Subcutaneous abdominal adipose tissue (tissue), 5 donors: ENCODE results near the gene ZNF536.

Experiments
- H3K27ac ChIP-seq: one replicate; pipeline ENCODE4 v1.7.0; 2013; ENCODE audit warnings: low read depth, mild to moderate bottlenecking, inconsistent platforms, low read length, moderate library complexity
- H3K27me3 ChIP-seq, 5 donors: one replicate each; pipeline ENCODE4 v1.7.0; 2013; ENCODE audit warnings: low read length in 5 of 5, inconsistent platforms in 1 of 5; ENCODE audit not compliant: control insufficient read depth in 5 of 5, insufficient read depth in 4 of 5
- H3K36me3 ChIP-seq, 5 donors: one replicate each; pipeline ENCODE4 v1.7.0; 2013; ENCODE audit warnings: low read length in 5 of 5; ENCODE audit not compliant: control insufficient read depth in 5 of 5, insufficient read depth in 5 of 5
- H3K4me1 ChIP-seq, 5 donors: one replicate each; pipeline ENCODE4 v1.7.0; 2013; ENCODE audit warnings: low read length in 5 of 5, mild to moderate bottlenecking in 3 of 5, moderate library complexity in 1 of 5; ENCODE audit not compliant: control insufficient read depth in 5 of 5, insufficient read depth in 5 of 5
- H3K4me3 ChIP-seq, 5 donors: one replicate each; pipeline ENCODE4 v1.7.0; 2013; ENCODE audit warnings: low read length in 5 of 5, low read depth in 1 of 5
- H3K9ac ChIP-seq, 5 donors: one replicate each; pipeline ENCODE4 v1.7.0; 2013; ENCODE audit warnings: low read length in 5 of 5, mild to moderate bottlenecking in 4 of 5, moderate library complexity in 3 of 5
- H3K9me3 ChIP-seq, 5 donors: one replicate each; pipeline ENCODE4 v1.7.0; 2013; ENCODE audit warnings: low read length in 5 of 5; ENCODE audit not compliant: control insufficient read depth in 5 of 5
- donor health status: healthy.
- donor health status: healthy.
- donor health status: healthy.
- donor health status: healthy.
- donor health status: healthy.

Gene ZNF536

DNA sequence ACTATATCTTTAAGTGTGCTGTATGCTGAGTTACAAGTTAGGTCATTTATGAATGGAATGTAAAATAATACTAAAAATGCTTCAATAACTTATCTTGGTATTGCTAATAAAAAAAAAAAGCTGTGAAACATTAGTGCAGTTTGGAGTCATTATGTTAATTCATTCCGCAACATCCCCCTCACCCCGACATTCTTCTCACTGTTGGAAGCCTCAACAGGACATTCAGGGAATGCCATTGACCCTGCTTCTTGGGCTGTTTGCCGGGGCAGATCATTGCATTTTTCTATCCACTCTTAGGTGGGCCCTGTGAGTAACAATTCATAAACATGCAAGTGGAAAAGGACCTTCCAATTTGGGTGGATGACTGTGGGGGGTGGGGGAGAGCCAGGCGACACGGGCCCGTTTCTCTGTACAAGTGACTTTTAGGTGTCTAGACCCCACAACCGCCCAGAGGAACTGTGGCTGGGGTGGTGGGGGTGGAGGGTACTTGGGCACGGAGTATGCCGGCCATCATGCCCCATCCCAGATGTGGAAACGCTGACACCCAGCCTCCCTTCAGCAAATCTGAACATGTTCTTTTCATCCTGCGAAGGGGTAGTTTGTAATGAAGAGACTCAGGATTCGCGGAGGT is 185.9 kb downstream of the ZNF536 start:
- Histone ChIP-seq H3K4me3 (no peak overlapping the region), H3K27me3 (peaks cover 0 to 28% (median 8%) of the 10 kb centered on the region in 5 donors), H3K9me3 (no peaks in the 10 kb centered on the region), H3K27ac (no peak overlapping the region), H3K9ac (no peak overlapping the region), H3K4me1 (no peaks in the 10 kb centered on the region), H3K36me3 (no peaks in the 10 kb centered on the region)

DNA sequence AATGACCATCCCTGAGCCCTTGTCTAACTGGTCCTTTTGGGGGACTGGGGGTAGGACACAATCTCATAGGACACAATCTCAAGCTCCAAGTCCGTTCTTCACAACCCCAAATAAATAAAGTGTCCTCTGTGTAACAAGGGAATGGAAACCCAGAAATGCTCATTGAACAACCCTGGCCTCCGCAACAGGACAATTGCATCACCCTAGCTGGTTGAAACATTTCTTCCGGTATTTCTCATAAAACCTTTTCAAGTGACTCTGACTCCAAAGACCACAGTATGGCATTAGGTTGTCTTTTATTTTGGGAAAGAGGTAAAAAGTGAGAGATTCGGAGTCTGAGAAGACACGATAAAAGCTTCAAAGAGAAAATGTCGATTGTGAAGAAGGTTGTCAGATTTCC is 186.6 kb downstream of the ZNF536 start:
- Histone ChIP-seq H3K27me3 (peaks cover 0 to 28% (median 9%) of the 10 kb centered on the region in 5 donors), H3K9me3 (no peaks in the 10 kb centered on the region), H3K9ac (no peak overlapping the region), H3K4me1 (no peaks in the 10 kb centered on the region), H3K36me3 (no peaks in the 10 kb centered on the region), H3K27ac (no peak overlapping the region), H3K4me3 (no peak overlapping the region)

DNA sequence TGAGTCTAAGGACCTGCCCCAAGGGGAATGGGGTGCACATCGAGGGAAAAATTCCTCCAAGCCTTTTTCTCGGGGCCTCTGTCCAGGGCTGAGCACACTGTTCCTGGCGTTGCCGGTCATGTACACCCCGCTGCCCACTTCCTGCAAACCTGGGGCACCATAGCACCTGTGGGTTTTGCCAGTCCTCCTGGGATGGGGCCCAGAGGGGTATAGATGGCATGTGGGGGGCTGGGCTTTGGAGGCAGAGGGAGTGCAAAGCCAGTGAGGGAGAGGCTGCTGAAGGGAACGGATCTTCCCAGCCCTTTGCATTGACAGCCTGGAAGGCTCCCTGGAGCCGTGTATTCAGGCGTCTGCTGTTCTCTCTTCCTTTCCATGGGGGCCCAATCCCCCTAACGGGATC is 187.3 kb downstream of the ZNF536 start:
- Histone ChIP-seq H3K27ac (no peak overlapping the region), H3K9ac (no peak overlapping the region)

DNA sequence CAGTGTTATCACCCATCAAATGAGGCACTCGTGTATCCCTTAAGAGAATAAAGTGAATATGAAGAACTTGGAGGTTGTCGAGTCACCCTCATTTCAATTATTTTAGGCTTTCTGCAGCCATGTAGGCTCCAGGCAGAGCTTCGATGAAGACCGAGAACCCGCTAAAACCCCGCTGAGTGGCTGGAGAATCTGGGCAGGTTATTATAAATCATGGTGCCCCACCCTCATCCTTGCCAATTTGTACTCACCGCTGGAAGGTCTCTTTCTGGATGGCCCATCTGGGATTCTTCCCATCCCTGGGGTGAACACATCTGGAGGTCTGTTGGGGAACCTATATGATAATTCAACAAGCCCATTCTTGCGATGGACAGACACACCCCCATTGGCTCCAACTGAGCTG is 190.8 kb downstream of the ZNF536 start:
- Histone ChIP-seq H3K9ac (no peak overlapping the region), H3K4me1 (no peaks in the 10 kb centered on the region), H3K9me3 (no peaks in the 10 kb centered on the region), H3K27me3 (peaks cover 8 to 17% (median 12%) of the 10 kb centered on the region in 5 donors), H3K36me3 (no peaks in the 10 kb centered on the region), H3K27ac (no peak overlapping the region), H3K4me3 (no peak overlapping the region)

More for the DNA sequence above, 187.3 kb downstream of the ZNF536 start:
- Histone ChIP-seq H3K27me3 (peaks cover 0 to 28% (median 9%) of the 10 kb centered on the region in 5 donors), H3K4me1 (no peaks in the 10 kb centered on the region), H3K36me3 (no peaks in the 10 kb centered on the region), H3K4me3 (no peak overlapping the region), H3K9me3 (no peaks in the 10 kb centered on the region)

DNA sequence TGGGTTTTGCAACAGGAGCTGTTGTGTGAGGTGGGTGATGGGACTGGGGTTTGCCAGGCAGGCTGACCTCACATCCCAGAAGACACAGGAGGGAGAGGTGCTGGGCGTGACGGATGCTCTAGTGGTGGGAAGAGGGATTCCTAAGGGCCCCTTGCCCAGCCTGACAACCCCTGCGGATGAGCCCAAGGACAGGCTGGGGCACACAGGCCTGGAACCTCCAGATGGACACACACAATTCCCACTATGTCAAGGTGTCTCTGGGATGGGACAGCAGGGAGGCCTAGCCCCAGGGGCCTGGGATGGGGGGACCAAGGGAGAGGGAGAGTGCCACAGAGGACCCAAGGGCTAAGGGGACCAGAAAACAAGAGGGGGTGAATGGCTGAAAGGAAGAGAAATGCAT is 191.5 kb downstream of the ZNF536 start:
- Histone ChIP-seq H3K9me3 (no peaks in the 10 kb centered on the region), H3K4me3 (no peak overlapping the region), H3K9ac (no peak overlapping the region), H3K27ac (no peak overlapping the region), H3K27me3 (peaks cover 8 to 17% (median 12%) of the 10 kb centered on the region in 5 donors), H3K4me1 (no peaks in the 10 kb centered on the region), H3K36me3 (no peaks in the 10 kb centered on the region)

DNA sequence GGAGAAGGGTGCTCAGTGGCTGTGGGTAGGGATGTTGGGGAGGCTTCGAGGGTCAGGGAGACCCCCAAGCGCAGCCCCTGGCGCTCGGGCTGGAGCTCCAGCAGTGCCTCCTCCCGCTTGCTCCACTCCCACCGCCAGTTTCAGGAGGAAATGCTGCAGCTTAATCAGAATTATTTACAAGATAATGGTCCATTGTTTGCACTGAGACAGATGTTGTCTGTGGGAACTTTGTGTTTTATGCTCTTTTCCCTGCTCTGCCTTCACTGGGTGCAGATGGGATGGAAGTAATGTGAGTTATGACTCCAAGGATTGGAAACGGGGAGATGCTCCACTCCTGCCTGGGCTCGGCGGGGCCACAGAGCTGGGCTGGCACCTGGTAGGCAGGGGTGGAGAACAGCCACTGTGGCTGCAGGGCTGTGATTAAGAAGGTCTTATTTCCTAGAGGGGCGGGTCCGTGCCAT is 192.4 kb downstream of the ZNF536 start:
- Histone ChIP-seq H3K9ac (no peak overlapping the region), H3K27ac (no peak overlapping the region), H3K36me3 (no peaks in the 10 kb centered on the region), H3K4me1 (no peaks in the 10 kb centered on the region), H3K27me3 (peaks cover 7 to 14% (median 9%) of the 10 kb centered on the region in 5 donors), H3K4me3 (no peak overlapping the region), H3K9me3 (no peaks in the 10 kb centered on the region)

DNA sequence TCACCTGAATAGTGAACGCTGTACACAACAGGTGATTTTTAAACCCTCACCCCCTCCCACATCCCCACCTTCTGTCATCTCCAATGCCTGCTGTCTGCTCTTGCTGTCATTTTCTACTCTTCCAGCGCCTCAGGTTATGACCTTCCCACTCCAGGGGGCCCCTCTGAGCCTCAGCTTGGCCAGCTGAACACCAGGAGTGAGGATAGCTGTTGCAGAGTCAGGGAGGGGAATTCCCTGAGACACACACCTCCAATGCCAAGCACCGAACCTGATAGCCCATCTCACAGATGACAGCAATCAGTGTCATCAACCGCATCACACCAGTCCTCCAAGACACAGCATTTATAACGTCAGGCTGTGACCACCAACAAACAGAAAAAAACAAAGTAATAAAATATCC is 193.5 kb downstream of the ZNF536 start:
- Histone ChIP-seq H3K9me3 (no peaks in the 10 kb centered on the region), H3K4me1 (no peaks in the 10 kb centered on the region), H3K36me3 (no peaks in the 10 kb centered on the region), H3K9ac (no peak overlapping the region), H3K4me3 (no peak overlapping the region), H3K27ac (no peak overlapping the region), H3K27me3 (peaks cover 4 to 14% (median 8%) of the 10 kb centered on the region in 5 donors)

DNA sequence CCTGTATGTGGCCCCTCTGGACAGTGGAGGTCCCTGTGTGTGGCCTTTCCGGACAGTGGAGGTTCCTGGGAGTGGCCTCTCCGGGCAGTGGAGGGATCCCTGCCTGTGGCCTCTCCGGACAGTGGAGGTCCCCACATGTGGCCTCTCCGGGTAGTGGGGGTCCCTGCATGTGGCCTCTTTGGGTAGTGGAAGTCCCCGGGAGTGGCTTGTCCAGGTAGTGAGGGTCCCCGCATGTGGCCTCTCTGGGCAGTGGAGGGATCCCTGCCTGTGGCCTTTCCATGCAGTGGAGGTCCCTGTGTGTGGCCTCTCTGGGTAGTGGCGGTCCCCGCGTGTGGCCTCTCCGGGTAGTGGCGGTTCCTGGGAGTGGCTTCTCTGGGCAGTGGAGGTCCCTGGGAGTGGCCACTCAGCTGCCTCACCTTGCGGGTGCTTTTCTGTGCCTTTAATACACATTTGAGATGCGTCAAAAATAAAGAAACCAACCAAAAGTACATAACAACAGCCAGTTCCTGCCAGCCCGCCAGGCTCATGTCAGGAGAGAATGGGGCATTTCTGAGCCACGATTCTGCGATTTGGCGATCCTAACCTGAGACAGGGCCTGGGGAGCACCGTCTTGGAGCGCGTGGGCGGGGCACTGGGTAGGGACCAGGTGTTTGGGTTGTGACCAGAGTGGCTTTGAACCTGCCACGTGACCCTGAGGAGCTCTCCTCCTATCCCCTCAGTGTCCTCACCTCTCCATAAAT is 194.7 kb downstream of the ZNF536 start:
- Histone ChIP-seq H3K27me3 (peaks cover 4 to 10% (median 8%) of the 10 kb centered on the region in 5 donors), H3K9me3 (no peaks in the 10 kb centered on the region), H3K4me1 (no peaks in the 10 kb centered on the region), H3K27ac (no peak overlapping the region), H3K9ac (no peak overlapping the region), H3K36me3 (no peaks in the 10 kb centered on the region), H3K4me3 (no peak overlapping the region)

DNA sequence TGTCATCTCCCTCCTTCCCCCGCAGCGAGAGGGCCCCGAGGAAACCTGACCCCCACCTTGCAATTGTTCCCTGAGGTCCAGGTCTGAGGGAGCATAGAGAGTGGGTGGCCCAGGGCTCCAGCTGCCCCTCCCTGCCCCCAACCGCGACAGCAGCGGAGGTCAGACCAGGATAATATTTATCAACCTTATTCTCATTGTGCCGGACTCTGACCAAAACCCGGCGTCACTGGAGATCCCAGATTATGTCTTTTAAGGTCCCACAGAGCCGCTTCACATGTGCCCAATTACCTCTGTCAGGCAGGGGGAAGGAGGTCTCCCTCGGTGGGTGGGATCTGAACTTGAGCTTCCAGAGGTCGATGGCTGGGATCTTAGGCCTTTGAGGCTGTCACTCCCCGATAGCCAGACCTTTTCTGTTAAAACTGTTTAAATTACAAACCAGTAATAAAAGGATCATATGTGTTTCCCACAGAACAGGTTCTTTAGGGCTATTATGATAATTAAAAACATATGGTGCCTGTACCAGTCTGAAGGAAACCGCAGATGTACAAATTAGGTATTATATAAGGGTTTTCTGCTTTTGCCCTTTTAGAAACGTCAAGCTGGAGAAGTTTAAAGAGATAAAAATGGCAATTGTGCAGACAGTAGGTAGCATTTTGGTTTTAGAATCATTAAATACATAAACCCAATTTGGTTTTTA is 195.5 kb downstream of the ZNF536 start:
- Histone ChIP-seq H3K36me3 (no peaks in the 10 kb centered on the region), H3K4me1 (no peaks in the 10 kb centered on the region), H3K9me3 (no peaks in the 10 kb centered on the region), H3K4me3 (no peak overlapping the region), H3K27me3 (peaks cover 4 to 10% (median 8%) of the 10 kb centered on the region in 5 donors), H3K9ac (no peak overlapping the region), H3K27ac (no peak overlapping the region)

DNA sequence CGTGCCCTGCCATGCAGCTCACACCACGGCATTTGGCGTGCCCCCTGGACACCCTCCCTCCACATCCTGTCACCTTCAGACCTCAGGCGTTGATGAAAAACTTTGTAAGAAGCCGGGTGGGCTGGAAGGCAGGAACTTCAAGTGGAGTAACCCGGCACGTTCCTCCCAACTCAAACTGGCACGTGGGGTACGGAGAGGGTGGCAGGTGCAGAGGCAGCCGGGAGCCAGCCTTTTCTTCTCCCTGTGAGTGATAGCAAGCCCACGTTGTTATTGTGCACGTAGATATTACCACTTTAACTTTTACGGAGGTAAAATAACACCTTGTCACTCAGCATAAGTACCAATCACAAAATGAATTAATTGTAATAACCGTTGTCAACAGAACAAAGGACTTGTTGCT is 198.0 kb downstream of the ZNF536 start:
- H3K4me1 ChIP-seq: no peaks in the 10 kb centered on the region
- H3K9ac ChIP-seq: no peak overlapping the region
- H3K27ac ChIP-seq: no peak overlapping the region
- H3K9me3 ChIP-seq: no peaks in the 10 kb centered on the region
- H3K4me3 ChIP-seq: no peak overlapping the region
- H3K36me3 ChIP-seq: no peaks in the 10 kb centered on the region
- peaks cover 0 to 10% (median 5%) of the 10 kb centered on the region in 5 donors for H3K27me3 ChIP-seq
